Measurements from ENCODE around the gene CD180.

Gene CD180

DNA sequence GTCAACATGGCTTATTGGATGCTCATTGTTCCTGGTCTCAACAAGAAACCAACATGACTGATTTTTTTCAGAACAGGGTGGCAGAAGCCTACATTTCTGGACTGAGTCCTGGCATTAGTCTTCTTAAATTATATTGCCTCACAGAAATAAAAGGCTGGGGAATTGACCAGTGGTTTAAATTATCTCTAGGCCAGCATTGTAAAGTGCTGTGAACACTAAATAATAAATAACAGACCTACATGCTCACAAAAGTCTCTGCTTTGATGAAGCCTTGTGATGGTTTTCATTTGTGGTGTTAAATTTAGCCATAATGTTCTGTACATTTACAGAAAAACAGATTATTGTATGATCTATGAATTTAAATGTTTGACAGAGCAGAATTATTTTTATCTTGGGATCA, 44.7 kb upstream of the CD180 start:
- Histone ChIP-seq H3K4ac (ENCODE audit: low read depth, low read length) (no peak overlapping the region), H3K56ac (ENCODE audit: low read length) (no peak overlapping the region), H4K5ac (ENCODE audit: low read length) (no peak overlapping the region), H3K4me1 (ENCODE audit: control insufficient read depth, low read depth, low read length) (no peaks in the 10 kb centered on the region), H2BK5ac (ENCODE audit: low read length) (no peak overlapping the region), H3K9ac (ENCODE audit: low read length) (no peak overlapping the region), H3K4me3 (ENCODE audit: low read length) (no peak overlapping the region), H2AK5ac (ENCODE audit: low read length) (no peak overlapping the region), H3K36me3 (ENCODE audit: control insufficient read depth, insufficient read depth, low read length) (no peaks in the 10 kb centered on the region), H3K23ac (ENCODE audit: low read length) (no peak overlapping the region), H2BK15ac (replicated peaks; ENCODE audit: low read depth) (no peak overlapping the region), H3K18ac (ENCODE audit: low read length) (no peak overlapping the region), H3K27me3 (ENCODE audit: insufficient read depth, low read length, poor library complexity) (no peaks in the 10 kb centered on the region), H4K8ac (ENCODE audit: low read depth, low read length) (no peak overlapping the region), H3K79me1 (ENCODE audit: low read length) (no peaks in the 10 kb centered on the region), H3K27ac (ENCODE audit: low read depth, low read length) (no peak overlapping the region), H2BK120ac (ENCODE audit: low read depth, low read length) (no peak overlapping the region), H3K79me2 (ENCODE audit: control insufficient read depth, insufficient read depth, low read length) (no peaks in the 10 kb centered on the region), H3K4me2 (ENCODE audit: low read length) (no peak overlapping the region)
- DNase-seq, result no peak

DNA sequence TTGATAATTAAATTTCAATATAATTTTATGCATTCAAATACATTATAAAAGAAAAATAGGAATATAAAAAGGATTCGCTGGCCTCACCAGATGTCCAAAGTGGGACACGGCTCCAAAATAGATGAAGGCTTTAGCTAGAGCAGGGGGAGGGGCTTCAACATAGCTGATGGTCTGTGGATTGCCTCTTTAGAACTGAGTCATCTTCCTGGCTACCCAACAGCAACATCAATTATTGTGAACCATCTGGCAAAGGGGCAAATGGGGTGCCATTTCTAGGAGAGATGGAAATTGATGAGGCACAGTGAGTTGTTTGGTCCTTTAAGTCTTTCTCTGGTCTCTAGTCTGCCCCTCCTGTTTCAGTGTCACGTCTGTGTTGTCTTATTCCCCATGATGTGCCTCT, 44.2 kb upstream of the CD180 start:
- H3K56ac ChIP-seq (ENCODE audit: low read length), result no peak overlapping the region
- no peaks in the 10 kb centered on the region for H3K79me1 ChIP-seq (ENCODE audit: low read length)
- no peak overlapping the region for H3K18ac ChIP-seq (ENCODE audit: low read length)
- no peaks in the 10 kb centered on the region for H3K4me1 ChIP-seq (ENCODE audit: control insufficient read depth, low read depth, low read length)
- no CpG with 5 or more reads among the region's 3 CpGs for WGBS (ENCODE audit: extremely low coverage, insufficient coverage, low lambda C conversion rate)
- no peak overlapping the region for H3K4me3 ChIP-seq (ENCODE audit: low read length)
- no peaks in the 10 kb centered on the region for H3K79me2 ChIP-seq (ENCODE audit: control insufficient read depth, insufficient read depth, low read length)
- H2AK5ac ChIP-seq (ENCODE audit: low read length), result no peak overlapping the region
- no peak overlapping the region for H3K9ac ChIP-seq (ENCODE audit: low read length)
- H3K4ac ChIP-seq (ENCODE audit: low read depth, low read length), result no peak overlapping the region
- no peak overlapping the region for H2BK15ac ChIP-seq (replicated peaks; ENCODE audit: low read depth)
- H3K27ac ChIP-seq (ENCODE audit: low read depth, low read length), result no peak overlapping the region
- H4K5ac ChIP-seq (ENCODE audit: low read length), result no peak overlapping the region
- H2BK5ac ChIP-seq (ENCODE audit: low read length), result no peak overlapping the region
- H2BK120ac ChIP-seq (ENCODE audit: low read depth, low read length), result no peak overlapping the region
- H3K23ac ChIP-seq (ENCODE audit: low read length), result no peak overlapping the region
- no peak overlapping the region for H4K8ac ChIP-seq (ENCODE audit: low read depth, low read length)
- no peaks in the 10 kb centered on the region for H3K36me3 ChIP-seq (ENCODE audit: control insufficient read depth, insufficient read depth, low read length)
- H3K27me3 ChIP-seq (ENCODE audit: insufficient read depth, low read length, poor library complexity), result no peaks in the 10 kb centered on the region
- H3K4me2 ChIP-seq (ENCODE audit: low read length), result no peak overlapping the region
- no peak for DNase-seq

DNA sequence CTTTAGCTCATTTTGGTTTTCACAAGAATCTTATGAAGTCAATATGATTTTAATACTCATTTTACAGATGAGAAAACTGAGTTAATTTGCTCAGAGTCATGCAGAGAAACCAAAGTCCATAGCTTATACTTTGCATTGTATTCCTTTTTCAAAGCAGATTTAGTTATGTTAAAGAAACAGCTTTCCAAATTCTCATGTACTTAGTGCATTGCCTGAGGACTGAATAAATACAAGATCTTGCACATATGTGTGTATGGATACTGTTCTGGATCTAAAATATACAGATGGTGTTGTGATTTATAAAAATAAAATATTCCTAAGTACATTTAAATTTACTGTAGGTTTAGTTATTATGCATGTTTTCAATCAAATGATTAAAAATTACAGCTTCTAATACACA, 43.5 kb upstream of the CD180 start:
- no peak overlapping the region for H2BK15ac ChIP-seq (replicated peaks; ENCODE audit: low read depth)
- no peak overlapping the region for H2BK5ac ChIP-seq (ENCODE audit: low read length)
- no peak overlapping the region for H4K8ac ChIP-seq (ENCODE audit: low read depth, low read length)
- no peak overlapping the region for H3K4me2 ChIP-seq (ENCODE audit: low read length)
- H3K4ac ChIP-seq (ENCODE audit: low read depth, low read length), result no peak overlapping the region
- no peaks in the 10 kb centered on the region for H3K79me2 ChIP-seq (ENCODE audit: control insufficient read depth, insufficient read depth, low read length)
- no peak overlapping the region for H3K9ac ChIP-seq (ENCODE audit: low read length)
- H3K79me1 ChIP-seq (ENCODE audit: low read length), result no peaks in the 10 kb centered on the region
- H3K27me3 ChIP-seq (ENCODE audit: insufficient read depth, low read length, poor library complexity), result no peaks in the 10 kb centered on the region
- H3K23ac ChIP-seq (ENCODE audit: low read length), result no peak overlapping the region
- no peak overlapping the region for H3K27ac ChIP-seq (ENCODE audit: low read depth, low read length)
- no peaks in the 10 kb centered on the region for H3K4me1 ChIP-seq (ENCODE audit: control insufficient read depth, low read depth, low read length)
- no peak overlapping the region for H3K56ac ChIP-seq (ENCODE audit: low read length)
- no peak overlapping the region for H2BK120ac ChIP-seq (ENCODE audit: low read depth, low read length)
- no peak overlapping the region for H3K4me3 ChIP-seq (ENCODE audit: low read length)
- H3K18ac ChIP-seq (ENCODE audit: low read length), result no peak overlapping the region
- no peak for DNase-seq
- no peak overlapping the region for H4K5ac ChIP-seq (ENCODE audit: low read length)
- no peaks in the 10 kb centered on the region for H3K36me3 ChIP-seq (ENCODE audit: control insufficient read depth, insufficient read depth, low read length)
- no peak overlapping the region for H2AK5ac ChIP-seq (ENCODE audit: low read length)

DNA sequence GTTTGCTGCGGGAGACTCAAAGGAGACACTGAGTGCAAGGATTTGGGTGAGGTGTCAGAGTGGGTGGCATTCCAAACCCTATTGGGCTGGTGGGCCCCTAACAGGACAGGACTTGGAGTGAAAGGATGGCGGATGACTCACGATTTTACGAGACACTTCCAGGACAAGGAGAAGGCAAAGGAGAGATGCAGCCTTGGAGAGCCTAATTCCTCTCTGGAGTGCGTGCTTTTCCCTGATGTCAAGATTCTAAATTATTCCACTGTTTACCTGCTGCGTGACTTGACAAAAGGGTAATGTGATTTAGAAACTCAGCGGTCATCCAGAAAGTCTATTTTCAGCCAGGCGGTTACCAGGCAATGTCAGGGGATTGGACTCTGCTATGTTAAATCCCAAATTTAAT, 41.6 kb upstream of the CD180 start:
- no peak overlapping the region for H3K4me3 ChIP-seq (ENCODE audit: low read length)
- H2BK15ac ChIP-seq (replicated peaks; ENCODE audit: low read depth), result no peak overlapping the region
- H4K5ac ChIP-seq (ENCODE audit: low read length), result no peak overlapping the region
- H3K9ac ChIP-seq (ENCODE audit: low read length), result no peak overlapping the region
- H4K8ac ChIP-seq (ENCODE audit: low read depth, low read length), result no peak overlapping the region
- H3K79me1 ChIP-seq (ENCODE audit: low read length), result no peaks in the 10 kb centered on the region
- no peak overlapping the region for H2BK5ac ChIP-seq (ENCODE audit: low read length)
- no peak overlapping the region for H3K4me2 ChIP-seq (ENCODE audit: low read length)
- H3K27me3 ChIP-seq (ENCODE audit: insufficient read depth, low read length, poor library complexity), result no peaks in the 10 kb centered on the region
- H3K4ac ChIP-seq (ENCODE audit: low read depth, low read length), result no peak overlapping the region
- H3K23ac ChIP-seq (ENCODE audit: low read length), result no peak overlapping the region
- WGBS (ENCODE audit: extremely low coverage, insufficient coverage, low lambda C conversion rate), result no CpG with 5 or more reads among the region's 8 CpGs
- no peaks in the 10 kb centered on the region for H3K4me1 ChIP-seq (ENCODE audit: control insufficient read depth, low read depth, low read length)
- H3K36me3 ChIP-seq (ENCODE audit: control insufficient read depth, insufficient read depth, low read length), result no peaks in the 10 kb centered on the region
- DNase-seq, result no peak
- H3K18ac ChIP-seq (ENCODE audit: low read length), result no peak overlapping the region
- no peak overlapping the region for H2AK5ac ChIP-seq (ENCODE audit: low read length)
- H2BK120ac ChIP-seq (ENCODE audit: low read depth, low read length), result no peak overlapping the region
- H3K27ac ChIP-seq (ENCODE audit: low read depth, low read length), result no peak overlapping the region
- H3K79me2 ChIP-seq (ENCODE audit: control insufficient read depth, insufficient read depth, low read length), result no peaks in the 10 kb centered on the region
- no peak overlapping the region for H3K56ac ChIP-seq (ENCODE audit: low read length)

DNA sequence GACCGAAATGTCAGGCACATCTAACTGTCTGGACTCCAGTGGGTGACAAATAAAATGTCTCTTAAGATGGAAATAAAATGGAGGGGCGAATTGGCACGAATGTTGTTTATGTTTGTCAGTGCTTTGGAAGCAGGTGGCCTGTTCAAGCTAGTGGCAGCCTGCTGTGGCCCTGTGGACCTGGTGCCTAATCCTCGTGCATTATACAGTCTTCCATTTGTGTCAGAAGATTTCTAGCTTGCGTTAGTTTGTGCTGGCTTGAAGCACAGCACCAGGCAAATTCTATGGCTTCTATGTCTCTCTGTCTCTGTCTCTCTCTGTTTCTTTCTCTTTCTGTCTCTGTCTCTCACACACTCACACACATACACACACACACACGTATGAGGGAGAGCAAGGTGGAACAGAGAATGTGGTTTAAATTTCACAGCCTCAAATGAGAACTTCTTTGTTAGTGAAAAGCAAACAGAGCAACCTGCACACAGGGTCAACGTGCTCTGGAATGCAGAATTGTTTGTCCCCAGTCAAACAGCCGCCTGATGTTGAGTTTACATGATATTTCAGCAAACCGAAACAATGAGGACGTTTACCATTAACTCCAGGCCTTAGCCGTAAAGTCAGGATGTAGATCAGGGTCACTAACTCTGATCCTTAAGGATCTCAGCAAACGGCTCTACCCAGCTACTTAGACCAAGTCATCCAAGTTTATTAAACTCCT, 39.0 kb upstream of the CD180 start:
- no peak overlapping the region for H3K27ac ChIP-seq (ENCODE audit: low read depth, low read length)
- no peak overlapping the region for H2BK5ac ChIP-seq (ENCODE audit: low read length)
- H2AK5ac ChIP-seq (ENCODE audit: low read length), result no peak overlapping the region
- no peaks in the 10 kb centered on the region for H3K27me3 ChIP-seq (ENCODE audit: insufficient read depth, low read length, poor library complexity)
- H2BK15ac ChIP-seq (replicated peaks; ENCODE audit: low read depth), result no peak overlapping the region
- H2BK120ac ChIP-seq (ENCODE audit: low read depth, low read length), result no peak overlapping the region
- WGBS (ENCODE audit: extremely low coverage, insufficient coverage, low lambda C conversion rate), result no CpG with 5 or more reads among the region's 12 CpGs
- no peaks in the 10 kb centered on the region for H3K79me2 ChIP-seq (ENCODE audit: control insufficient read depth, insufficient read depth, low read length)
- no peak overlapping the region for H3K18ac ChIP-seq (ENCODE audit: low read length)
- H3K79me1 ChIP-seq (ENCODE audit: low read length), result no peaks in the 10 kb centered on the region
- no peak overlapping the region for H3K4ac ChIP-seq (ENCODE audit: low read depth, low read length)
- H3K23ac ChIP-seq (ENCODE audit: low read length), result no peak overlapping the region
- H4K5ac ChIP-seq (ENCODE audit: low read length), result no peak overlapping the region
- H3K4me2 ChIP-seq (ENCODE audit: low read length), result no peak overlapping the region
- no peak overlapping the region for H3K4me3 ChIP-seq (ENCODE audit: low read length)
- H4K8ac ChIP-seq (ENCODE audit: low read depth, low read length), result no peak overlapping the region
- no peak for DNase-seq
- H3K36me3 ChIP-seq (ENCODE audit: control insufficient read depth, insufficient read depth, low read length), result no peaks in the 10 kb centered on the region
- H3K4me1 ChIP-seq (ENCODE audit: control insufficient read depth, low read depth, low read length), result no peaks in the 10 kb centered on the region
- no peak overlapping the region for H3K56ac ChIP-seq (ENCODE audit: low read length)
- no peak overlapping the region for H3K9ac ChIP-seq (ENCODE audit: low read length)

DNA sequence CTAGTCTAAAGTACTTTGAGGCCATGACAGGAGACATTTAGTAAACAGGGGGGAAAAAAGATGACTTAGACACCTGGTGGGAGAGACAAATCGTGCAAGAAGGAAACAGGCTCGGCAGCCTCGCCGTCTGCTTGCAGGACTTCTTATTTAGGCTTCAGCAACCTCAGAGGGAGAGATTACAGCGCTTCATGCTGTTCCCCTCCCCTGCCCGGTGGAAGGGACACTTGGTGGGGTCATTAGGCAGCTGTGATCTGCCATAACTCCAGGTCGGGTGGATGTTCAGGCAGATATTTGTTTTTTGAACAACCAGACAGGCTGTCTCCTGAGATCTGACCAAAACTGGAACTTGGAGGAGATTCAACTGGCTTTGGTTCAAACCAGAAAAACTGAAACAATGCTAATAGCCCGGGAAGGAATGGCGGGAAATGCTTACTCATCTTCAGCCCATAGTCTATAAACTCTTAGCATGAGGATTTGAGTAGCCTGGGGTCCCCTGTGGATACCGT, 38.1 kb upstream of the CD180 start:
- Histone ChIP-seq H2BK120ac (ENCODE audit: low read depth, low read length) (no peak overlapping the region), H3K4me2 (ENCODE audit: low read length) (no peak overlapping the region), H3K36me3 (ENCODE audit: control insufficient read depth, insufficient read depth, low read length) (no peaks in the 10 kb centered on the region), H3K56ac (ENCODE audit: low read length) (no peak overlapping the region), H3K23ac (ENCODE audit: low read length) (no peak overlapping the region), H3K9ac (ENCODE audit: low read length) (no peak overlapping the region), H3K18ac (ENCODE audit: low read length) (no peak overlapping the region), H2BK15ac (replicated peaks; ENCODE audit: low read depth) (no peak overlapping the region), H2AK5ac (ENCODE audit: low read length) (no peak overlapping the region), H4K8ac (ENCODE audit: low read depth, low read length) (no peak overlapping the region), H3K27ac (ENCODE audit: low read depth, low read length) (no peak overlapping the region), H3K4ac (ENCODE audit: low read depth, low read length) (no peak overlapping the region), H3K79me1 (ENCODE audit: low read length) (no peaks in the 10 kb centered on the region), H3K4me3 (ENCODE audit: low read length) (no peak overlapping the region), H3K79me2 (ENCODE audit: control insufficient read depth, insufficient read depth, low read length) (no peaks in the 10 kb centered on the region), H3K4me1 (ENCODE audit: control insufficient read depth, low read depth, low read length) (no peaks in the 10 kb centered on the region), H4K5ac (ENCODE audit: low read length) (no peak overlapping the region), H2BK5ac (ENCODE audit: low read length) (no peak overlapping the region), H3K27me3 (ENCODE audit: insufficient read depth, low read length, poor library complexity) (no peaks in the 10 kb centered on the region)
- WGBS (ENCODE audit: extremely low coverage, insufficient coverage, low lambda C conversion rate), result no CpG with 5 or more reads among the region's 10 CpGs
- no peak for DNase-seq

Data from mesendoderm (in vitro differentiated cells).